Spinal cord (tissue), 10 donors: ENCODE results near the gene LPCAT3. TPM values are rescaled to one million over a fixed set of nuclear protein-coding genes. Genes with fewer than 3 reads are reported as not detected.

Experiments
- DNase-seq, 6 donors: peaks; one replicate each; pipeline versions ENCODE4 v3.0.0 to v3.0.0-alpha.2; 2013 to 2015; ENCODE audit warnings: low spot score in 6 of 6, low read depth in 4 of 6
- H3K27ac ChIP-seq: one replicate; pipeline ENCODE4 v1.5.1; 2013; ENCODE audit warnings: low read depth, low read length, control low read depth
- H3K27me3 ChIP-seq: one replicate; pipeline ENCODE4 v1.6.1; 2013; ENCODE audit warnings: low read length; ENCODE audit not compliant: control insufficient read depth, insufficient read depth
- H3K36me3 ChIP-seq: one replicate; pipeline ENCODE4 v1.6.1; 2013; ENCODE audit warnings: low read length; ENCODE audit not compliant: control insufficient read depth, insufficient read depth
- H3K4me1 ChIP-seq: one replicate; pipeline ENCODE4 v1.6.1; 2013; ENCODE audit warnings: low read length; ENCODE audit not compliant: control insufficient read depth, insufficient read depth
- H3K4me3 ChIP-seq: one replicate; pipeline ENCODE4 v1.5.1; 2013; ENCODE audit warnings: low read depth, low read length, control low read depth
- H3K9me3 ChIP-seq: one replicate; pipeline ENCODE4 v1.6.1; 2013; ENCODE audit warnings: low read length; ENCODE audit not compliant: control insufficient read depth, insufficient read depth
- WGBS: methylation state at CpG from one replicate; pipeline ENCODE4 v1.1.5; 2013; ENCODE audit warnings: missing lambda C conversion rate; ENCODE audit not compliant: insufficient coverage; 5-methylcytosine and 5-hydroxymethylcytosine counted together
- polyA plus RNA-seq, 2 donors: library from polyadenylated mRNA; unstranded; fragments of 120-200 nt; gene quantifications; one replicate each; pipeline ENCODE4 v1.2.1, GENCODE V29; 2013; ENCODE audit not compliant: insufficient read length in 2 of 2
- small RNA-seq: library from RNA; depleted of rRNA; stranded (forward); fragments of <200 nt; gene quantifications from one replicate; pipeline ENCODE3, GENCODE V24; 2014; ENCODE audit warnings: low replicate concordance
- total RNA-seq, 2 donors: library from RNA; depleted of rRNA in 1 of 2; stranded (reverse); fragments of 120-200 nt in 1 of 2; fragments of >200 nt in 1 of 2; gene quantifications; one replicate each; pipeline versions ENCODE4 v1.2.3 to v1.2.4, GENCODE V29; 2013 to 2014
- donor health status: healthy.

The LPCAT3 gene
- total and polyA plus RNA-seq, 4 donors: 12.7 to 42.3 (median 28.0) TPM

- Histone ChIP-seq H3K36me3 (peaks cover 11% of the 10 kb centered on the region), H3K4me3 (peak overlapping the region; percentile 85), H3K9me3 (no peaks in the 10 kb centered on the region), H3K27me3 (no peaks in the 10 kb centered on the region), H3K27ac (peak overlapping the region; percentile 92), H3K4me1 (peaks cover 60% of the 10 kb centered on the region)
- whole genome bisulfite sequencing: 0% methylated on average over 42 of the region's 79 CpGs
- DNase-seq: peak in 2 of 6 donors; percentile 61 to 69
Observed at GRCh38 chr12:6928022-6928702, 90.1 kb downstream of the LPCAT3 start.

- no peaks in the 10 kb centered on the region for H3K9me3 ChIP-seq
- H3K4me3 ChIP-seq: peak within 1 kb of the TSS; percentile 85
- peaks cover 60% of the 10 kb centered on the region for H3K4me1 ChIP-seq
- WGBS: 0% methylated on average over 36 of the region's 66 CpGs
- DNase-seq: peak in 4 of 6 donors; percentile 66 to 97 (median 89)
- H3K27ac ChIP-seq: peak within 1 kb of the TSS; percentile 99
- H3K27me3 ChIP-seq: no peaks in the 10 kb centered on the region
- H3K36me3 ChIP-seq: peaks cover 15% of the 10 kb centered on the region
Observed at GRCh38 chr12:6927379-6928021, 90.8 kb downstream of the LPCAT3 start, which contains the start of gene ATN1. Gene ATN1, plus strand, starts transcription at chr12:6927959. Its CDS starts 6,043 bp downstream, at chr12:6934002.

Small RNA genes lying within 50 kb of the gene (small RNA-seq; reads per million reads assigned to genes)
- gene AC006512.1 (not detected), gene MIR141 (0.32 reads per million, percentile 32 among the genes with 10 or more reads in this experiment), gene MIR200C (0.08 reads per million), gene RNU7-1 (not detected), gene SCARNA12 (0.59 reads per million, percentile 63 among the genes with 10 or more reads in this experiment)

Other genes starting within 250 kb of the LPCAT3 start
- gene LAG3, start 246.0 kb downstream of the LPCAT3 start, total RNA-seq: under 1 TPM in 1 of 2 donors, not detected in 1; 0.33 TPM
- gene LAG3, start 246.0 kb downstream of the LPCAT3 start, polyA plus RNA-seq: 1 to 10 TPM in 1 of 2 donors, under 1 TPM in 1; 0.93 to 1.6 TPM
- gene CD4, start 228.9 kb downstream of the LPCAT3 start, total RNA-seq: 10 to 100 TPM; 11.3 to 15.4 TPM
- 10 to 100 TPM; 13.0 to 16.6 TPM for gene CD4, start 228.9 kb downstream of the LPCAT3 start, polyA plus RNA-seq
- 10 to 100 TPM; 43.4 to 54.2 TPM for gene GPR162, start 196.7 kb downstream of the LPCAT3 start, total RNA-seq
- gene GPR162, start 196.7 kb downstream of the LPCAT3 start, polyA plus RNA-seq: 100 to 1,000 TPM; 113 to 128 TPM
- 10 to 100 TPM; 25.7 to 28.7 TPM for gene P3H3, start 190.1 kb downstream of the LPCAT3 start, total RNA-seq
- 10 to 100 TPM; 22.7 to 42.3 TPM for gene P3H3, start 190.1 kb downstream of the LPCAT3 start, polyA plus RNA-seq
- gene GNB3, start 177.6 kb downstream of the LPCAT3 start, total RNA-seq: 1 to 10 TPM; 2.5 to 5.1 TPM
- gene GNB3, start 177.6 kb downstream of the LPCAT3 start, polyA plus RNA-seq: 10 to 100 TPM; 12.0 to 27.0 TPM
- gene CDCA3, start 167.2 kb downstream of the LPCAT3 start, total RNA-seq: 10 to 100 TPM in 1 of 2 donors, 1 to 10 TPM in 1; 4.8 to 17.2 TPM
- gene CDCA3, start 167.2 kb downstream of the LPCAT3 start, polyA plus RNA-seq: 10 to 100 TPM; 17.7 to 22.5 TPM
- gene USP5, start 166.3 kb downstream of the LPCAT3 start, total RNA-seq: 10 to 100 TPM; 78.6 to 80.1 TPM
- 100 to 1,000 TPM in 1 of 2 donors, 10 to 100 TPM in 1; 99.0 to 101 TPM for gene USP5, start 166.3 kb downstream of the LPCAT3 start, polyA plus RNA-seq
- gene TPI1, start 150.9 kb downstream of the LPCAT3 start, total RNA-seq: 100 to 1,000 TPM; 413 to 837 TPM
- 100 to 1,000 TPM; 519 to 535 TPM for gene TPI1, start 150.9 kb downstream of the LPCAT3 start, polyA plus RNA-seq
- gene SPSB2, start 145.2 kb downstream of the LPCAT3 start, total RNA-seq: 1 to 10 TPM; 3.5 to 5.4 TPM
- gene SPSB2, start 145.2 kb downstream of the LPCAT3 start, polyA plus RNA-seq: 1 to 10 TPM; 5.7 to 10.0 TPM
- gene LRRC23, start 113.7 kb downstream of the LPCAT3 start, total RNA-seq: 10 to 100 TPM; 13.5 to 25.5 TPM
- gene LRRC23, start 113.7 kb downstream of the LPCAT3 start, polyA plus RNA-seq: 10 to 100 TPM; 25.1 to 25.3 TPM
- 100 to 1,000 TPM; 118 to 307 TPM for gene ENO2, start 103.9 kb downstream of the LPCAT3 start, total RNA-seq
- gene ENO2, start 103.9 kb downstream of the LPCAT3 start, polyA plus RNA-seq: 100 to 1,000 TPM; 615 to 640 TPM
- 10 to 100 TPM; 23.1 to 24.9 TPM for gene ATN1, start 90.5 kb downstream of the LPCAT3 start, total RNA-seq
- gene ATN1, start 90.5 kb downstream of the LPCAT3 start, polyA plus RNA-seq: 100 to 1,000 TPM; 208 to 228 TPM
- gene RNU7-1, start 74.7 kb downstream of the LPCAT3 start, total RNA-seq: not detected
- 10 to 100 TPM; 16.2 to 21.9 TPM for gene RNU7-1, start 74.7 kb downstream of the LPCAT3 start, polyA plus RNA-seq
- gene C12orf57, start 74.5 kb downstream of the LPCAT3 start, total RNA-seq: 100 to 1,000 TPM; 108 to 376 TPM
- gene C12orf57, start 74.5 kb downstream of the LPCAT3 start, polyA plus RNA-seq: 100 to 1,000 TPM; 220 to 243 TPM
- gene PTPN6, start 67.1 kb downstream of the LPCAT3 start, total RNA-seq: 1 to 10 TPM; 8.4 to 9.3 TPM
- gene PTPN6, start 67.1 kb downstream of the LPCAT3 start, polyA plus RNA-seq: 1 to 10 TPM; 5.7 to 7.9 TPM
- 100 to 1,000 TPM in 1 of 2 donors, 10 to 100 TPM in 1; 88.4 to 226 TPM for gene PHB2, start 47.8 kb downstream of the LPCAT3 start, total RNA-seq
- gene PHB2, start 47.8 kb downstream of the LPCAT3 start, polyA plus RNA-seq: 100 to 1,000 TPM; 174 to 185 TPM
- gene EMG1, start 47.6 kb downstream of the LPCAT3 start, total RNA-seq: 10 to 100 TPM; 18.9 to 43.1 TPM
- gene EMG1, start 47.6 kb downstream of the LPCAT3 start, polyA plus RNA-seq: 10 to 100 TPM; 30.1 to 33.3 TPM
- 100 to 1,000 TPM in 1 of 2 donors, 10 to 100 TPM in 1; 77.6 to 122 TPM for gene C1S, start 42.2 kb upstream of the LPCAT3 start, total RNA-seq
- 10 to 100 TPM; 19.1 to 41.3 TPM for gene C1S, start 42.2 kb upstream of the LPCAT3 start, polyA plus RNA-seq
- gene C1R, start 74.0 kb upstream of the LPCAT3 start, total RNA-seq: 10 to 100 TPM; 41.8 to 83.1 TPM
- 10 to 100 TPM; 18.7 to 31.7 TPM for gene C1R, start 74.0 kb upstream of the LPCAT3 start, polyA plus RNA-seq
- 10 to 100 TPM in 1 of 2 donors, 1 to 10 TPM in 1; 8.0 to 22.6 TPM for gene C1RL, start 90.7 kb upstream of the LPCAT3 start, total RNA-seq
- gene C1RL, start 90.7 kb upstream of the LPCAT3 start, polyA plus RNA-seq: 10 to 100 TPM in 1 of 2 donors, 1 to 10 TPM in 1; 9.4 to 11.4 TPM
- 1 to 10 TPM in 1 of 2 donors, under 1 TPM in 1; 0.20 to 1.0 TPM for gene RBP5, start 110.4 kb upstream of the LPCAT3 start, total RNA-seq
- 1 to 10 TPM; 3.2 to 5.1 TPM for gene RBP5, start 110.4 kb upstream of the LPCAT3 start, polyA plus RNA-seq
- gene CLSTN3, start 111.9 kb upstream of the LPCAT3 start, total RNA-seq: 100 to 1,000 TPM in 1 of 2 donors, 10 to 100 TPM in 1; 33.9 to 215 TPM
- gene CLSTN3, start 111.9 kb upstream of the LPCAT3 start, polyA plus RNA-seq: 100 to 1,000 TPM; 160 to 188 TPM
- gene PEX5, start 171.2 kb upstream of the LPCAT3 start, total RNA-seq: 10 to 100 TPM; 35.2 to 38.8 TPM
- gene PEX5, start 171.2 kb upstream of the LPCAT3 start, polyA plus RNA-seq: 10 to 100 TPM; 65.6 to 68.5 TPM